ENCODE data around the gene TRAPPC13.

DNA sequence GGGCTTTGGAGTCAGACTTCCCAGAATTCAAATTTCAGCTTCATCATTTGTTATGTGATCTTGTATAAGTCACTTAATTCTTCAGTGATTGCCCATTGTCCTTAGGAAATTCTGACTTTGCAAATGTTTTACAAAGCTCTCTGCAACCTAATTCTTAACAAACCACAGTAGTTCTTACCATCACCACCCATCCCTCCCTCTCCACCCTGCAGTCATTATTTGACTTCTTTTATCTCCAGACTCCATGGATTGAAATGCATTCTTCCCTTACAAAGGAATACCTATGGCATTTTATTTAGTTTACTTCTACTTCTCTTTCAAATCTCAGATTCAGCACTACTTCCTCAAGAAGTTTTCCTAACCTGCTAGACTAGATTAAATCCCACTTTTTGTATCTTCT lies 23.1 kb downstream of the TRAPPC13 start:
- TF ChIP-seq POLR2AphosphoS5 (IDR thresholded peaks at IDR 0.05), result no peak
- TF ChIP-seq, protein P1, sequence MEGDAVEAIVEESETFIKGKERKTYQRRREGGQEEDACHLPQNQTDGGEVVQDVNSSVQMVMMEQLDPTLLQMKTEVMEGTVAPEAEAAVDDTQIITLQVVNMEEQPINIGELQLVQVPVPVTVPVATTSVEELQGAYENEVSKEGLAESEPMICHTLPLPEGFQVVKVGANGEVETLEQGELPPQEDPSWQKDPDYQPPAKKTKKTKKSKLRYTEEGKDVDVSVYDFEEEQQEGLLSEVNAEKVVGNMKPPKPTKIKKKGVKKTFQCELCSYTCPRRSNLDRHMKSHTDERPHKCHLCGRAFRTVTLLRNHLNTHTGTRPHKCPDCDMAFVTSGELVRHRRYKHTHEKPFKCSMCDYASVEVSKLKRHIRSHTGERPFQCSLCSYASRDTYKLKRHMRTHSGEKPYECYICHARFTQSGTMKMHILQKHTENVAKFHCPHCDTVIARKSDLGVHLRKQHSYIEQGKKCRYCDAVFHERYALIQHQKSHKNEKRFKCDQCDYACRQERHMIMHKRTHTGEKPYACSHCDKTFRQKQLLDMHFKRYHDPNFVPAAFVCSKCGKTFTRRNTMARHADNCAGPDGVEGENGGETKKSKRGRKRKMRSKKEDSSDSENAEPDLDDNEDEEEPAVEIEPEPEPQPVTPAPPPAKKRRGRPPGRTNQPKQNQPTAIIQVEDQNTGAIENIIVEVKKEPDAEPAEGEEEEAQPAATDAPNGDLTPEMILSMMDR (IDR thresholded peaks at IDR 0.05), result no peak
- no peak for TF ChIP-seq EP300 (IDR thresholded peaks at IDR 0.05; ENCODE audit: low read depth)
- TF ChIP-seq POLR2A (IDR thresholded peaks at IDR 0.05), result no peak
